Trophoblast cell (in vitro differentiated cells and primary cell): ENCODE measurements around the gene TTC12.

Experiments used
- DNase-seq, 2 donors: peaks; one replicate each; pipeline ENCODE4 v3.0.0-alpha.2; 2016
- H2AFZ ChIP-seq: 2 replicates; pipeline ENCODE4 v1.6.1; 2013; ENCODE audit warnings: low read length, moderate library complexity, mild to moderate bottlenecking; ENCODE audit not compliant: insufficient read depth, poor library complexity
- H2AK5ac ChIP-seq: 2 replicates; pipeline ENCODE4 v1.6.1; 2013; ENCODE audit warnings: mild to moderate bottlenecking, low read length
- H2BK120ac ChIP-seq: 2 replicates; pipeline ENCODE4 v1.6.1; 2013; ENCODE audit warnings: low read length, mild to moderate bottlenecking, moderate library complexity; ENCODE audit not compliant: insufficient read depth, poor library complexity
- H2BK12ac ChIP-seq: 2 replicates; pipeline ENCODE4 v1.6.1; 2013; ENCODE audit warnings: mild to moderate bottlenecking, low read length, moderate library complexity
- H2BK5ac ChIP-seq: 2 replicates; pipeline ENCODE4 v1.6.1; 2013; ENCODE audit warnings: low read length, low read depth, moderate library complexity, mild to moderate bottlenecking; ENCODE audit not compliant: poor library complexity
- H3K14ac ChIP-seq: 2 replicates; pipeline ENCODE4 v1.6.1; 2013; ENCODE audit warnings: mild to moderate bottlenecking, low read length
- H3K18ac ChIP-seq: 2 replicates; pipeline ENCODE4 v1.6.1; 2013; ENCODE audit warnings: mild to moderate bottlenecking, low read length
- H3K23ac ChIP-seq: 2 replicates; pipeline ENCODE4 v1.6.1; 2013; ENCODE audit warnings: low read length
- H3K27ac ChIP-seq: 2 replicates; pipeline ENCODE4 v1.5.1; 2013; ENCODE audit warnings: low read depth, mild to moderate bottlenecking, inconsistent platforms, low read length, moderate library complexity
- H3K27me3 ChIP-seq: 2 replicates; pipeline ENCODE4 v1.6.1; 2013; ENCODE audit warnings: inconsistent platforms, mild to moderate bottlenecking, low read length, moderate library complexity; ENCODE audit not compliant: insufficient read depth
- H3K36me3 ChIP-seq, 2 experiments: 1 replicate in 1 of 2; 2 replicates in 1 of 2; pipeline ENCODE4 v1.6.1; 2013; ENCODE audit warnings: low read length in 2 of 2, mild to moderate bottlenecking in 2 of 2, moderate library complexity in 1 of 2; ENCODE audit not compliant: insufficient read depth in 2 of 2, control insufficient read depth in 1 of 2
- H3K4ac ChIP-seq: 2 replicates; pipeline ENCODE4 v1.6.1; 2013; ENCODE audit warnings: low read depth, mild to moderate bottlenecking, low read length, moderate library complexity
- H3K4me1 ChIP-seq, 2 experiments: 1 replicate in 1 of 2; 2 replicates in 1 of 2; pipeline ENCODE4 v1.6.1; 2013; ENCODE audit warnings: low read length in 2 of 2, mild to moderate bottlenecking in 2 of 2, moderate library complexity in 1 of 2; ENCODE audit not compliant: insufficient read depth in 2 of 2, control insufficient read depth in 1 of 2
- H3K4me2 ChIP-seq: 2 replicates; pipeline ENCODE4 v1.6.1; 2013; ENCODE audit warnings: inconsistent platforms, mild to moderate bottlenecking, low read length, moderate library complexity
- H3K4me3 ChIP-seq: 2 replicates; pipeline ENCODE4 v1.5.1; 2013; ENCODE audit warnings: mild to moderate bottlenecking, low read depth, low read length, inconsistent platforms
- H3K79me1 ChIP-seq: one replicate; pipeline ENCODE4 v1.6.1; 2013; ENCODE audit warnings: low read length
- H3K79me2 ChIP-seq: 2 replicates; pipeline ENCODE4 v1.6.1; 2013; ENCODE audit warnings: low read length, mild to moderate bottlenecking; ENCODE audit not compliant: control insufficient read depth, insufficient read depth, poor library complexity
- H3K9ac ChIP-seq: 2 replicates; pipeline ENCODE4 v1.6.1; 2013; ENCODE audit warnings: mild to moderate bottlenecking, low read length
- H3K9me3 ChIP-seq: 2 replicates; pipeline ENCODE4 v1.6.1; 2013; ENCODE audit warnings: low read depth, mild to moderate bottlenecking, control low read depth, inconsistent platforms, low read length; ENCODE audit not compliant: insufficient read depth
- H4K12ac ChIP-seq: 2 replicates; pipeline ENCODE4 v1.6.1; 2013; ENCODE audit warnings: low read depth, mild to moderate bottlenecking, low read length, moderate library complexity
- H4K8ac ChIP-seq: 2 replicates; pipeline ENCODE4 v1.6.1; 2013; ENCODE audit warnings: low read depth, mild to moderate bottlenecking, low read length, moderate library complexity
- H4K91ac ChIP-seq: one replicate; pipeline ENCODE4 v1.6.1; 2013; ENCODE audit warnings: low read depth, mild to moderate bottlenecking, low read length, moderate library complexity
- WGBS: extraction: QIAGEN DNeasy Blood & Tissue Kit; methylation state at CpG from one replicate; pipeline ENCODE4 v1.1.7; 2013; ENCODE audit warnings: missing lambda C conversion rate; ENCODE audit not compliant: insufficient read length, insufficient coverage; ENCODE audit errors: extremely low coverage; 5-methylcytosine and 5-hydroxymethylcytosine counted together

Gene TTC12

DNA sequence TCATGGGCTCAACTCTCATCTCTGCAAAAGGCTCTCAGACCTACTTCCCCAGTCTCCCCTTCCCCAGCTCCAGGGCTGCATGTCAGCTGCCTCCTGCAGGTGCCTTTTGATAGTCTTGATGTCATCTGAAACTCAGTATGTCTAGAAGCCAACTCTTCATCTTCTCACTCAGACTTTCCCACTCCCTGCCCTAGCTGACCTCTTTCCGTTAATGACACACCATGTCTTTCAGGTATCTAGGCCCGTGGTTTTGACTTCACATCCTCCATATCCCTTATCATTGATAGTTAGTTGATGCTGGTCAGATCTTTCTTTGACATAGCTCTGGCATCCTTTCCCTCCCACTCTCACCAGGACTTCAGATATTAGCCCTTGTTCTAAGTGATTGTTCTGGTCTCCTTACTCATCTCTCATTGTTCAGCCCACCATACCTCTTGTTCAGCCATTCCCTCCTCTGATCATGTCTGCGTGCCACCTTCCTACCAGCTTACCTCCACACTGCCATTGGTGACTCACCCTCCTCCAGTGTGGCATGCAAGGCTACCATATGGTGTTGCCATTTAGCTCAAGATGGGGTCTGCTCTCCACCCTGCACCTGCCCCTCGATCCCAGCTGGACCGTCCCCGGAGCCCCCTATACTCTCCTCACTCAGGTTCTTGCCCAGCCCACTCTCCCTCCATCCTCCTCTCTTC, 18.4 kb downstream of the TTC12 start:
- no peak overlapping the region for H2BK5ac ChIP-seq
- no peak overlapping the region for H3K27ac ChIP-seq
- no peaks in the 10 kb centered on the region for H3K79me1 ChIP-seq
- no peak overlapping the region for H3K9ac ChIP-seq
- H3K36me3 ChIP-seq: peaks cover 0 to 3% of the 10 kb centered on the region in 2 experiments
- H2BK12ac ChIP-seq: no peak overlapping the region
- no peak overlapping the region for H3K23ac ChIP-seq
- H3K9me3 ChIP-seq: no peaks in the 10 kb centered on the region
- no peak overlapping the region for H2AK5ac ChIP-seq
- no peak for DNase-seq
- H3K4me2 ChIP-seq: no peak overlapping the region
- H4K12ac ChIP-seq: no peak overlapping the region
- H3K4ac ChIP-seq: no peak overlapping the region
- H3K4me1 ChIP-seq: no peaks in the 10 kb centered on the region
- no CpG with 5 or more reads among the region's 6 CpGs for WGBS
- no peak overlapping the region for H3K18ac ChIP-seq
- no peaks in the 10 kb centered on the region for H3K79me2 ChIP-seq
- no peak overlapping the region for H4K91ac ChIP-seq
- H3K4me3 ChIP-seq: no peak overlapping the region
- no peak overlapping the region for H2AFZ ChIP-seq
- H2BK120ac ChIP-seq: no peak overlapping the region
- no peak overlapping the region for H3K14ac ChIP-seq
- H3K27me3 ChIP-seq: no peaks in the 10 kb centered on the region
- H4K8ac ChIP-seq: no peak overlapping the region

DNA sequence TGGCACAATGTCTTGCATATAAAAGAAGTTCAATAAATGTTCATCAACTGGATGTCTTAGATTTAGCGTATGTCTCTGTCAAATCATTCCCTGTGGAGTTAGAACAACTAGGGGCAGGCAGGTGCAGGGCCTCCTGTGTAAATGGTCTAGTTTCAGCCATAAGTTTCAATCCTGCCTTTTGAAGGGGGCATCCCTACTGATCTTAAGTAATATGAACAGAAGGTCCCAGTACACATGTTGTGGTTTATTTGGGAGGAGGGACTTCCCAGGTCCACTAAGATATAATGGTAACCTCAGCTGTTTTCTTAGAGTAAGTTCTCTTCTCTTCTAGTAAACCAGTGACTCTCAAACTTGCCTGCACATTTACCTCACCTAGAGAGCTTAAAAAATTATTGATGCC, 19.8 kb downstream of the TTC12 start:
- Histone ChIP-seq H3K4ac (no peak overlapping the region), H3K27ac (no peak overlapping the region), H3K23ac (no peak overlapping the region), H2AK5ac (no peak overlapping the region), H3K4me3 (no peak overlapping the region), H4K8ac (no peak overlapping the region), H3K4me1 (no peaks in the 10 kb centered on the region), H4K91ac (no peak overlapping the region), H3K79me1 (no peaks in the 10 kb centered on the region), H3K36me3 (peaks cover 0 to 3% of the 10 kb centered on the region in 2 experiments), H3K14ac (no peak overlapping the region), H2AFZ (no peak overlapping the region), H4K12ac (no peak overlapping the region), H2BK120ac (no peak overlapping the region), H2BK12ac (no peak overlapping the region), H3K4me2 (no peak overlapping the region), H2BK5ac (no peak overlapping the region), H3K79me2 (no peaks in the 10 kb centered on the region), H3K27me3 (no peaks in the 10 kb centered on the region), H3K18ac (no peak overlapping the region), H3K9ac (no peak overlapping the region), H3K9me3 (no peaks in the 10 kb centered on the region)
- no CpG with 5 or more reads among the region's 1 CpG for WGBS
- DNase-seq: no peak

DNA sequence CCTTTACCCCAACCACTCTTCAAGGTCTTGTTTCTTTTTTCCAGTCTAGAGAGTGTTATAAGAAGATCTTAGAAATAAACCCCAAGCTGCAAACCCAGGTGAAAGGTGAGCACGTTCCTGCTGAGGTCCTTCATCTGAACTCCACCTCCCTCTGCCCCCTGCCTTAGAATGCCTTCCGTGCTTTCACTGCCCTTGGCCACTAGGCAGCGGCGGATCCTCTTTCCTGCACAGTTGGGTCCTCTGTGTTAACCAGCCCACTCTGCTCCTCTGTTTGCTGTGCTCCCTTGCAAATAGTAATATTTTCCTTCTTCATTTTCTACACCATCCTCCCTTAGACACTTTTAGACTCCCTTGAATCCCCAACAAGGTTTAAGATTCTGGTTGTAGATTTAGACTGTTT, 24.3 kb downstream of the TTC12 start:
- Histone ChIP-seq H3K79me1 (no peaks in the 10 kb centered on the region), H3K4me3 (no peak overlapping the region), H3K14ac (no peak overlapping the region), H3K9ac (no peak overlapping the region), H3K4ac (no peak overlapping the region), H3K79me2 (no peaks in the 10 kb centered on the region), H4K91ac (no peak overlapping the region), H2BK12ac (no peak overlapping the region), H3K9me3 (peaks cover 3% of the 10 kb centered on the region), H3K23ac (no peak overlapping the region), H4K12ac (no peak overlapping the region), H2BK120ac (no peak overlapping the region), H2BK5ac (no peak overlapping the region), H3K27me3 (no peaks in the 10 kb centered on the region), H4K8ac (no peak overlapping the region), H3K27ac (no peak overlapping the region), H2AFZ (no peak overlapping the region), H3K36me3 (peaks cover 4 to 11% of the 10 kb centered on the region in 2 experiments), H2AK5ac (no peak overlapping the region), H3K4me2 (no peak overlapping the region), H3K4me1 (no peaks in the 10 kb centered on the region), H3K18ac (no peak overlapping the region)
- no CpG with 5 or more reads among the region's 4 CpGs for WGBS
- DNase-seq: no peak

DNA sequence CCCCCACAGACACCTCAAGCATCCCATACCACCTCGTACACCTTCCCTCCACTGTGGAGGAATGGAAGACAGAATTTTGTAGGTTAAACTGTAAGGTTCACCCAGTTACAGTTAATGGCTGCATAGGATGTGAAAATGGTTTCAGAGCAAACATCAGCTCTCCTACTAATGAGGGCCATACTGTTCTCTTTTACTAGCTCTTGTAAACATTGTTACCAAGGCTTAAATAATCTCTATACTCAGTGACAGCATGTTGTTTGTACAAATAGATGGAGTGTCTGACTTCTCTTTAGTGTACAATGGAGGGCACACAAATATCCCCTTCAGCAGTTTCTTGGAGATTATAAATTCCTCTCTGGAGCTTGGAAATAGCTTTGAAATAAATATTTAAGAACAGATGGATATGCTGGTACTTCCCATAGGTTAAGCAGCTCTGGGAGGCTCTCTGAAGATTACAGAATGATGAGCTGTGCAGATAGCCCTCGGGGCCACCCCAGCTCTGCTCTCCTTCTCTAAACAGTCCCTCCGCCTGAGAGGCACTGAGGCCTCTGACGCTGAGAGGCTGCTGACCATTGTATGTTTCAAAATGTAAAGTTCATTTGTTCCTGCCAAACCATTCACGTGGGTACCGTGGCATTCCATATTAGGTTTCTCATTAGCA, 25.7 kb downstream of the TTC12 start:
- Histone ChIP-seq H2BK12ac (no peak overlapping the region), H3K4me1 (peaks cover 0 to 2% of the 10 kb centered on the region in 2 experiments), H3K4me3 (no peak overlapping the region), H3K27ac (no peak overlapping the region), H3K36me3 (peaks cover 6 to 14% of the 10 kb centered on the region in 2 experiments), H3K18ac (no peak overlapping the region), H3K4ac (no peak overlapping the region), H3K9ac (no peak overlapping the region), H2AFZ (no peak overlapping the region), H2BK5ac (no peak overlapping the region), H3K14ac (no peak overlapping the region), H3K4me2 (no peak overlapping the region), H3K79me2 (no peaks in the 10 kb centered on the region), H2BK120ac (no peak overlapping the region), H4K8ac (no peak overlapping the region), H3K23ac (peak overlapping the region; percentile 82), H3K79me1 (no peaks in the 10 kb centered on the region), H4K12ac (no peak overlapping the region), H3K9me3 (peaks cover 3% of the 10 kb centered on the region), H2AK5ac (no peak overlapping the region), H3K27me3 (no peaks in the 10 kb centered on the region), H4K91ac (no peak overlapping the region)
- DNase-seq: peak; percentile 44
- no CpG with 5 or more reads among the region's 6 CpGs for WGBS
